Memory B cell (primary cell): ENCODE measurements around the gene PFKFB4.
A peak's percentile ranks its signal among the peaks of the same experiment; 100 is the strongest.
"Not testable (repeated sequence)": the region's sequence is repeated elsewhere in the genome, so short reads cannot be mapped to it uniquely, and the experiment has no call there.

Source experiments
- ATAC-seq: fragments of 150-1000 bp; cut with Tn5 transposase; 2 replicates; pipeline ENCODE4 v1.10.0; 2021; ENCODE audit warnings: low read depth, mild to moderate bottlenecking, moderate library complexity
- DNase-seq, 2 donors: peaks; one replicate each; pipeline ENCODE4 v3.0.0; 2022; ENCODE audit warnings: low spot score in 2 of 2
- H3K27ac Mint-ChIP-seq: one replicate; pipeline ENCODE4 v1.8.0; 2022; ENCODE audit warnings: mild to moderate bottlenecking, moderate library complexity, mixed read lengths
- H3K27me3 Mint-ChIP-seq: one replicate; pipeline ENCODE4 v1.8.0; 2022; ENCODE audit warnings: mixed read lengths
- H3K36me3 Mint-ChIP-seq: one replicate; pipeline ENCODE4 v1.8.0; 2022; ENCODE audit warnings: mild to moderate bottlenecking, mixed read lengths
- H3K4me1 Mint-ChIP-seq: one replicate; pipeline ENCODE4 v1.8.0; 2022; ENCODE audit warnings: mixed read lengths
- H3K4me3 Mint-ChIP-seq: one replicate; pipeline ENCODE4 v1.8.0; 2022; ENCODE audit warnings: mild to moderate bottlenecking, moderate library complexity, mixed read lengths
- H3K9me3 Mint-ChIP-seq: one replicate; pipeline ENCODE4 v1.8.0; 2022; ENCODE audit warnings: mixed read lengths

The PFKFB4 gene

DNA sequence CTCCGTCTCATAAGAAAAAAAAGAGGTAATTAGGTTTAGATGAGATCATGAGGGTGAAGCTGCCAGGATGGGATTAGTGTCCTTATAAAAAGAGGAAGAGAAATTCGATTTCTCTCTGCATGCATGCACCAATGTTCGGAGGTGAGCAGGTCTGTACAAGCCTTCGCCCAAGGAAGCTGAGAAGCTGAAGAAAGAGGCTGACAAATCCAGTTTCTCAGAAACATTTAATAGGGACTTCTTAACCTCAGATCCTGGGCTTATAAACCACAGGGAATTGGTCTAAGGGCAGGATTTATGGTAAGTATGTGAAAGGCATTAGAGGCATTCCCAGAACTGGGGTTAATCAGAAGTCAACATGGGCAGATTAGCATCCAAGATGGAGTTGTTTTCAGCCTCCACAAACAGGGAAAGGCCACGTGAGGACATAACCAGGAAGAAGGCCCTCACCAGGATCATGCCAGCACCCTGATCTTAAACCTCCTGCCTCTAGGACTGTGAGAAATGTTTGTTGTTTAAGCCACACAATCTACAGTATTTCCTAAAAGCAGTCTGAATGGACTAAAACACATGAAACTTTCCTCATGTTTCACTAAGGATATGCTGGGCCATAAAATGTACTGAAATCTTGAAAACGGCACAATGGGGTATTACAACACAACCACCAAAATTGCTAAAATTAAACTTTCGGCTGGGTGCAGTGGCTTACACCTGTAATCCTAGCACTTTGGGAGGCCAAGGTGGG is 64.0 kb downstream of the PFKFB4 start:
- ATAC-seq (peak; percentile 99), DNase-seq (peak in 1 of 2 donors; percentile 38)
- Mint-ChIP-seq H3K27ac (peak overlapping the region; percentile 35), H3K36me3 (peaks cover 4% of the 10 kb centered on the region), H3K27me3 (no peaks in the 10 kb centered on the region), H3K4me1 (peaks cover 6% of the 10 kb centered on the region), H3K9me3 (no peaks in the 10 kb centered on the region), H3K4me3 (peak overlapping the region; percentile 64)

DNA sequence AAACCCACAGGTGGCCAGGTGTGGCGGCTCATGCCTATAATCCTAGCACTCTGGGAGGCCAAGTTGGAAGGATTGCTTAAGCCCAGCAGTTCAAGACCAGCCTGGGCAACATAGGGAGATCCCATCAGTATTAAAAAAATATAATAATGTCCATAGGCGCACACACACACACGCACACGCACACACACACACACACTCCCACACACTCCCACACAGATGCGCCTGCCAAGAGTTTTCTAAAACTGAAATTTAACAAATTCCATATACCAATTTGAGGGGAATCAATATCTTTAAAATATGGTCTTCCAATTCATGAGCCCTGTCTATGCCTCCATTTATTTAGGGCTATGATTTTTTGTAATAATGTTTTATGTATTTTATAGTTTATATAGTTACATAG is 69.7 kb downstream of the PFKFB4 start:
- DNase-seq (no peak), ATAC-seq (no peak)
- H3K9me3 Mint-ChIP-seq, result no peaks in the 10 kb centered on the region
- H3K27ac Mint-ChIP-seq, result no peak overlapping the region
- no peaks in the 10 kb centered on the region for H3K4me1 Mint-ChIP-seq
- peaks cover 2% of the 10 kb centered on the region for H3K36me3 Mint-ChIP-seq
- no peak overlapping the region for H3K4me3 Mint-ChIP-seq
- H3K27me3 Mint-ChIP-seq, result no peaks in the 10 kb centered on the region

DNA sequence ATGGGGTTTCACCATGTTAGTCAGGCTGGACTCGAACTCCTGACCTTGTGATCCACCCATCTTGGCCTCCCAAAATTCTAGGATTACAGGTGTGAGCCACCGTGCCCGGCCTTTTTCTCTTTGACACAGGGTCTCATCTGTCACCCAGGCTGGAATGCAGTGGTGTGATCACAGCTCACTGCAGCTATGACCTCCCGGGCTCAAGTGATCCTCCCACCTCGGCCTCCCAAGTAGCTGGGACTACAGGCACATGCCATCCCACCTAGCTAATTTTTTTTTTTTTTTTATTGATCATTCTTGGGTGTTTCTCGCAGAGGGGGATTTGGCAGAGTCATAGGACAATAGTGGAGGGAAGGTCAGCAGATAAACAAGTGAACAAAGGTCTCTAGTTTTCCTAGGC is 73.8 kb downstream of the PFKFB4 start:
- H3K4me1 Mint-ChIP-seq, result peaks cover 13% of the 10 kb centered on the region
- not testable (repeated sequence) for H3K27ac Mint-ChIP-seq, H3K4me3 Mint-ChIP-seq, DNase-seq, H3K27me3 Mint-ChIP-seq, H3K36me3 Mint-ChIP-seq, H3K9me3 Mint-ChIP-seq, ATAC-seq

DNA sequence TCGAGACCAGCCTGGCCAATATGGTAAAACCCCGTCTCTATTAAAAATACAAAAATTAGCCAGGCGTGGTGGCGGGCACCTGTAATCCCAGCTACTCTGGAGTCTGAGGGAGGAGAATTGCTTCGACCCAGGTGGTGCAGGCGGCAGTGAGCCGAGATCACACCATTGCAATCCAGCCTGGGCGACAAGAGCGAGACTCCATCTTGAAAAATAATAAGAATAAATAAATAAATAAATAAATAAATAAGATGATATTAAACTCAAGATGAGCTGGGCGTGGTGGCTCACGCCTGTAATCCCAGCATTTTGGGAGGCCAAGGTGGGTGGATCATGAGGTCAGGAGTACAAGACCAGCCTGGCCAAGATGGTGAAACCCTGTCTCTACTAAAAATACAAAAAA is 75.7 kb downstream of the PFKFB4 start:
- H3K4me3 Mint-ChIP-seq, ATAC-seq, H3K27me3 Mint-ChIP-seq, H3K27ac Mint-ChIP-seq, DNase-seq, H3K9me3 Mint-ChIP-seq, H3K36me3 Mint-ChIP-seq: not testable (repeated sequence)
- H3K4me1 Mint-ChIP-seq, result peaks cover 17% of the 10 kb centered on the region

DNA sequence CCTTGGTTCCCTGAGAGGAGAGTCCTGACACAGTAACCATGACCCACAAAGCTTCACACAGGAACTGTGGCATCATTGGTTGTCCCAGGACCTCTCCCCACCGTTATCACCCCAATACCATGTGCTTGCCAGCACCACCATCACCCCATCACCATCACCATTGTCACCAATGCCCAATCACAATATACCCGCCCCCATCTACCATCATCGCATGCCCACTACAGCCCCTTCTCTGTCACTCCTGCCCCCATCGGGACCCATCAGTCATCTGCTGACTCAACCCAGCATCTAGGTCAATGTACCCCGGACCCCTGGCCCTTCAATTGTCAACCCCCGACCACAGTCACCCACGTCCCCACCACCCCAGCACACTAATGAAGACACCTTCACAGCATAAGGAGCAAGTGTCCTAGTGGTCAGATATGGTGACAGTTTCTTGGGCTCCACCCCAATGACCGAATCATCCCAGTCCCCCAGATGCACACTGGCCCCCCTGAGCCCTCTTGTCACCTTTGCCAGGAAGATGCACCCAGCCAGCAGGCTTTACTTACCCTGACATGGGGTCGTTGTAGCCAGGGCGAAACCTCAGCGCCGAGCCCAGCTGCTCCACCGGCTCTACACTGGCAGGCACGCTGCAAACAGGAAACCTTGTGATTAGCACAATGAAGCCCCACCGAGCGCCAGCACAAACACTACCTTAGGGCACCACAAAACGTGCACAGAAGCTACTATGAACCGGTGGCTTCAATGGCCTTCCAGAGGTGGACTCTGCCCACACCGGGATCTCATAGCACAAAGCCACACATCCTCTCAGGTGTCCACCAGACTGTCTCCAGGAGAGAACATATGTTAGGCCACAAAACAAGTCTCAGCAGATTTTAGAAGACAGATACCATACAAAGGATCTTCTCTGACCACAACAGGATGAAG is 77.7 kb downstream of the PFKFB4 start:
- Mint-ChIP-seq H3K9me3 (no peaks in the 10 kb centered on the region), H3K4me1 (peaks cover 21% of the 10 kb centered on the region), H3K27me3 (no peaks in the 10 kb centered on the region), H3K27ac (peak overlapping the region; percentile 89), H3K36me3 (no peaks in the 10 kb centered on the region), H3K4me3 (peak overlapping the region; percentile 64)
- ATAC-seq, result peak; percentile 94
- no peak for DNase-seq

DNA sequence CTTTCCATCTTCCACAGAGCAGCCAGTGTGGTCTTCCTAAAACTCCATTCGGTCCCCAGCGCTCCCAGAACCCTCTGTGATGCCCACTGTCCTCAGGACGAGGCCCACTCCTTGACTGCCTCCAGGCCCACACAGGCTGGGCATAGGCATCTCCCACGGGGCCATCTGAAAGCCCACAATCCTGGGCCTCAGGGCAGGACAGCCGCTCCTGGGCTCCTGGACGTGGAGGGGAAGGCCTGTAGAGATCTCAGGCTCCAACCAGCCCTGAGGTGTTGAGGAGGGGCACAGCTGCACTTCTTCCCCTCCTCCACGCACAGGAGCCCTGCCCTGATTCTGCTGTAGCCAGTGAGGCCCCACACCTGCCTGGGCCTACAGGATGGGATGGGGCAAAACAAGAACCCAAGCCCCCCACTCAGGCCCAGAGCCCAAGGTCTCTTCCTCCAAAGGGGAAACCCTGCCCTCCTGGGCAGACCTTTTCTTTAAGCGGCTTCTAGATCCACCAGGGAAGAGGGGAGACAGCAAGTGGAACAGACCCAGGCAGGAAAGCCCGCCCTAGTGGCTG is 78.6 kb downstream of the PFKFB4 start:
- peak overlapping the region; percentile 89 for H3K27ac Mint-ChIP-seq
- H3K9me3 Mint-ChIP-seq, result no peaks in the 10 kb centered on the region
- peaks cover 26% of the 10 kb centered on the region for H3K4me1 Mint-ChIP-seq
- H3K27me3 Mint-ChIP-seq, result no peaks in the 10 kb centered on the region
- peak overlapping the region; percentile 64 for H3K4me3 Mint-ChIP-seq
- no peaks in the 10 kb centered on the region for H3K36me3 Mint-ChIP-seq
- ATAC-seq (no peak), DNase-seq (no peak)

DNA sequence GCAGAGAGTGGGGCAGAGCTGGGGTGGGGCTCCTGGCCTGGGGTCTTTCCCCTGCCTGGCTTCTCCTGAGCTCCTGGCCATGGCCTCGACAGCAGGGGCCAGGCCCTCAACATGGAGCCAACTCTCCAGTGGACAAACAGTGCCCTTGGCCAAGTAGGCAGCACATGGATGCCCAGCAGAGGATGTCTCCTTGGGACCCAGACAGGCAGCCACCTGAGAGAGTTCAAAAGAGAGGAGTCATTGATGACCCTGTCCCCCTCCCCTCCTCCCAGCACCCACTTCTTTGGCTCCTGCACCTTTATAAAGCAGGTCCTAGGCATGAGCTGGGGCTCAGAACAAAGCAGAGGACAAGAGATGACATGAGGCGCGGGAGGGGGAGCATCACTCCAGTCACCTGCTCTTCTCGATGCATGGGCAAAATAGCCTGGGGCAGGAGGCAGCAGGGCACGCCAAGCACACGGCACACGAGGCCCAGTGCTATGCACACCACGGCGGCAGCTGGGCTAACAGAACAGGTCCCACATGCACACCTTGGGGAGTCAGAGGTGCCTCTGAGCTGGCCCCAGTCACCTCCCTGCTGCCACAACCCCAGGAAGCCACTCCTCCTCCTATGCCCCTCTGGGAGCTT is 80.1 kb downstream of the PFKFB4 start:
- no peak overlapping the region for H3K4me3 Mint-ChIP-seq
- H3K27ac Mint-ChIP-seq, result peak overlapping the region; percentile 35
- DNase-seq (no peak), ATAC-seq (no peak)
- H3K4me1 Mint-ChIP-seq, result peaks cover 29% of the 10 kb centered on the region
- H3K27me3 Mint-ChIP-seq, result no peaks in the 10 kb centered on the region
- H3K9me3 Mint-ChIP-seq, result no peaks in the 10 kb centered on the region
- no peaks in the 10 kb centered on the region for H3K36me3 Mint-ChIP-seq

DNA sequence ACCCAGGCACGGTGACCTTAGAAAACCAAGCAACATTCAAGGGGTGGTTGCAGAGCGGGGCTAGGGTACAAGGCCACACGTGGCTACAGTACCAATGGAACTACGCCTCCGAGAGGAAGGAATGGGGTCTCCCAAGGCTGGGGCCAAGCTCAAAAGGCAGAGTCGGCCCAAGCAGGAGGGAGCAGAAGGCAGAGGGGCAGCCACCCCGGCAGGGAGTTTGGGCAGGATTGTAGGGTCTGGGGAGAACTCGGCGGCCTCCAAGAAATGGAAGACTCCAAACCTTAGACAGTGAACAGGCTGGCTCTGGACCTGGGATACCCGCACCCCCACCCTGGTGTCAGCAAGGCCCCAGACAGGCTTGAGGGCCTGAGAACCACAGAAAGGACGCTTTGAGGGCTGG is 81.4 kb downstream of the PFKFB4 start:
- no peak overlapping the region for H3K4me3 Mint-ChIP-seq
- H3K4me1 Mint-ChIP-seq, result peaks cover 29% of the 10 kb centered on the region

DNA sequence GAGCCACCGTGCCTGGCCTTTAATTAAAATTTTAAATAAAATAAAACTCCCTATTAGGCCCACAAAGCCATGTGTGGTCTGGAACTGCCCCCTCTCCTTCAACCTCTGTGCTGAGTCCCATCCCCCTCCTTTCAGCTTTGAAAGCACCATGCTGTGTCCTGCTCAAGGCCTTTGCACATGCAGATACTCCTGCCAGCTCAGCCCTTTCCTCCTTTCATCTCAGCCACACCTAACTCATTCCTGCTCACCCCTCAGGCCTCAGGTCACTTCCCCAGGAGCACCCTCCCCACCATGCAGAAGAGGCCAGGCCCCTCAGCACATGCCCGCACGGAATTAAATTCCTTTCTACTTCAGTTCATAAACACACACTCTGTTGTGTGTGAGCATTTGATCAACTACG is 82.0 kb downstream of the PFKFB4 start:
- Mint-ChIP-seq H3K27ac (peak overlapping the region; percentile 43), H3K36me3 (peaks cover 3% of the 10 kb centered on the region), H3K9me3 (no peaks in the 10 kb centered on the region), H3K4me3 (no peak overlapping the region), H3K27me3 (no peaks in the 10 kb centered on the region), H3K4me1 (peaks cover 33% of the 10 kb centered on the region)
- DNase-seq (no peak), ATAC-seq (no peak)

More for the DNA sequence above, 81.4 kb downstream of the PFKFB4 start:
- no peak for ATAC-seq
- no peaks in the 10 kb centered on the region for H3K27me3 Mint-ChIP-seq
- no peaks in the 10 kb centered on the region for H3K9me3 Mint-ChIP-seq
- no peak for DNase-seq
- no peaks in the 10 kb centered on the region for H3K36me3 Mint-ChIP-seq
- H3K27ac Mint-ChIP-seq, result peak overlapping the region; percentile 43

DNA sequence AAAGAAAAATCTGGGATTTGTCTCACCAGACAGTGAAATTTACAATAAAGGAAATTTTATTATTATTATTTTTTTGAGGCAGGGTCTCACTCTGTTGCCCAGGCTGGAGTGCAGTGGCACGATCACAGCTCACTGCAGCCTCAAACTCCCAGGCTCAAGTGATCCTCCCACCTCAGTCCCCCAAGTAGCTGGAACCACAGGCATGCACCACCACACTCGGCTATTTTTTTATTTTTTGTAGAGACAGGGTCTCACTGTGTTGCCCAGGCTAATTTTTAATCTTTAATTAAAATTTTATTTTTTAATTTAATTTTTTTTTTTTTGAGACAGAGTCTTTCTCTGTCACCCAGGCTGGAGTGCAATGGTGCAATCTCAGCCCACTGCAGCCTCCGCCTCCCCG is 82.6 kb downstream of the PFKFB4 start:
- H3K9me3 Mint-ChIP-seq, H3K36me3 Mint-ChIP-seq, H3K27ac Mint-ChIP-seq, H3K27me3 Mint-ChIP-seq, DNase-seq, ATAC-seq, H3K4me3 Mint-ChIP-seq: not testable (repeated sequence)
- H3K4me1 Mint-ChIP-seq, result peaks cover 34% of the 10 kb centered on the region

DNA sequence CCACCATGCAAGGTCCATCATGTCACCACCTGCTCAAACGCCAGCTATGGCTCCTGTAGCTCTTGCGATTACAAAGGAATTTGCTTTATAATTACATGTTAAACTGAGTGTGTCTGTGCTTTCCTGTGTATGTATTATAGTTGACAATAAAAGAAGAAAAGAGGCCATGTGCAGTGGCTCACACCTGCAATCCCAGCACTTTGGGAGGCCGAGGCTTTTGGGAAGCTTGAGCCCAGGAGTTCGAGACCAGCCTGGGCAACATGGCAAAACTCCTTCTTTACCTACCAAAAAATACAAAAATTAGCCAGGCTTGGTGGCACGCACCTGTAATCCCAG is 83.0 kb downstream of the PFKFB4 start:
- DNase-seq (no peak), ATAC-seq (no peak)
- peaks cover 8% of the 10 kb centered on the region for H3K36me3 Mint-ChIP-seq
- no peaks in the 10 kb centered on the region for H3K9me3 Mint-ChIP-seq
- H3K27ac Mint-ChIP-seq, result peak overlapping the region; percentile 95
- H3K27me3 Mint-ChIP-seq, result no peaks in the 10 kb centered on the region
- peak overlapping the region; percentile 89 for H3K4me3 Mint-ChIP-seq
- H3K4me1 Mint-ChIP-seq, result peaks cover 32% of the 10 kb centered on the region

DNA sequence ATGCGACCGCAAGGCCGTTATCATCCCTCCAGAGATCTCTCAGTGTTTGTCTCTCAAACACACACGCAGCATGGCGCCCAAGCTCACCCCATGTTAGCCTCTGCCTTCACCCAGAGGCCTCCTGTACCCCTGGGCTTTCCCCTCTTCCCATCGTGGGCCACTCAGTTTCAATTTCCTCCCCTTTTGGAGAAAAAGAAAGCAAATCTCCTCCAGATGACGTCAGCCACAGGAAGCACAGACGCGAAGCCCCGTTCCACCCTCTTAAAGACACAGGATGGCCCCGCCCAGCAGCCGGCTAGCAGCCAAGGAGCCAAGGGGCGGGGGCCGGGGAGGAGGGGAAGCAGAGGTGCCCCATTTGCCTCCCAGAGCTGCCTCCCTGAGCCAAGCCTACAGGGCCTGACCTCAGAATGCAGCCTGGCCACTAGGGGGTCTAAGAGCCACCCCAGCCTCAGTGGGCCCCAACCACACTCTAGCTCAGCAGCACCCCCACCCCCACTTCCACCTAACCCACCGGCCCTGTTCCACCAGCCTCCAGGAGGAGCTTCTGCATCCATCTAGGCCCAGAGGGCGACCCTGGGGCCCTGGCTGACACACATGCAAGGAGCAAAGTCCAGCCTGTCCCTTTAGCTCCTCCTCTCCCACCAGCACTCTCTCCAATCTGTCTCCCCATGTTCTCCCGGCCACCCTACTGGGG is 83.5 kb downstream of the PFKFB4 start:
- no peaks in the 10 kb centered on the region for H3K9me3 Mint-ChIP-seq
- H3K4me1 Mint-ChIP-seq, result peaks cover 31% of the 10 kb centered on the region
- DNase-seq, result peak; percentile 82 to 94
- peak; percentile 87 for ATAC-seq
- H3K4me3 Mint-ChIP-seq, result peak overlapping the region; percentile 89
- no peaks in the 10 kb centered on the region for H3K27me3 Mint-ChIP-seq
- peaks cover 8% of the 10 kb centered on the region for H3K36me3 Mint-ChIP-seq
- peak overlapping the region; percentile 95 for H3K27ac Mint-ChIP-seq

DNA sequence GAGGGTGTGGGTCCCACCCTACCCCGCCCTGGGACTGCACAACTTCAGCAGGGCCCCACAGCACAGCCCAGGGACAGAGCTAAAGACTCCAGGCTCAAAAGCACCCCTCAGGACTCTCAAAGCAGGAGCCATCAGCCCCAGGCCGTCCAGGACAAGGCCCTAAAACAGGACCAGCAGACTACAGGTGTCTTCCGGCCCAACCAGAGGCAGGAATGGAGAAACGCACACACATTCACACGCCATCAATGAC is 84.0 kb downstream of the PFKFB4 start:
- DNase-seq (no peak), ATAC-seq (no peak)
- Mint-ChIP-seq H3K4me3 (peak overlapping the region; percentile 89), H3K9me3 (no peaks in the 10 kb centered on the region), H3K36me3 (peaks cover 10% of the 10 kb centered on the region), H3K27me3 (no peaks in the 10 kb centered on the region), H3K27ac (peak overlapping the region; percentile 95), H3K4me1 (peaks cover 32% of the 10 kb centered on the region)

DNA sequence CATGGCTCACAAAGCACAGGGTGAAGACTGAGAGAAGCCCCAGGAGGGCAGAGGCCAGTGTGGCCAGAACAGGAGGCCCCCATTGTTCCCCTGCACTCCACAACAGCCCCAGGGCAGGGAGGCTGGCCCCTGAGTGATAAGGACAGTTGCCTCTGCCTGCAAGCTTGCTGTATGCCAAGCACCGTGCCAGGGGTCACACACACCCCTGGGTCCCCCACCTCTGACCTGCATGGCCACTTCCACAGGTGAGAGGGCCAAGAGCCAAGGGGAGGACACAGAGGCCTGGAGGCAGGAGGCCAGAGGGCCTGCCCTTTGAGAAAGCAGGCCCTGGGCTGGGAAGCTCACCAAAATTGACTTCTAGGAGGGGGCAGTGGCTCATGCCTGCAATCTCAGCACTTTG is 86.3 kb downstream of the PFKFB4 start:
- H3K27ac Mint-ChIP-seq, result peak overlapping the region; percentile 90
- H3K36me3 Mint-ChIP-seq, result peaks cover 10% of the 10 kb centered on the region

More for the DNA sequence above, 86.3 kb downstream of the PFKFB4 start:
- Mint-ChIP-seq H3K27me3 (no peaks in the 10 kb centered on the region), H3K4me1 (peaks cover 39% of the 10 kb centered on the region), H3K4me3 (peak overlapping the region; percentile 53), H3K9me3 (no peaks in the 10 kb centered on the region)
- DNase-seq (no peak), ATAC-seq (no peak)
